ENCODE data around the gene MOSMO. TPM values are rescaled to one million over a fixed set of nuclear protein-coding genes. Genes with fewer than 3 reads are reported as not detected.

The MOSMO gene
- polyA plus RNA-seq, 3 donors, result 0.95 to 9.1 (median 2.5) TPM

DNA sequence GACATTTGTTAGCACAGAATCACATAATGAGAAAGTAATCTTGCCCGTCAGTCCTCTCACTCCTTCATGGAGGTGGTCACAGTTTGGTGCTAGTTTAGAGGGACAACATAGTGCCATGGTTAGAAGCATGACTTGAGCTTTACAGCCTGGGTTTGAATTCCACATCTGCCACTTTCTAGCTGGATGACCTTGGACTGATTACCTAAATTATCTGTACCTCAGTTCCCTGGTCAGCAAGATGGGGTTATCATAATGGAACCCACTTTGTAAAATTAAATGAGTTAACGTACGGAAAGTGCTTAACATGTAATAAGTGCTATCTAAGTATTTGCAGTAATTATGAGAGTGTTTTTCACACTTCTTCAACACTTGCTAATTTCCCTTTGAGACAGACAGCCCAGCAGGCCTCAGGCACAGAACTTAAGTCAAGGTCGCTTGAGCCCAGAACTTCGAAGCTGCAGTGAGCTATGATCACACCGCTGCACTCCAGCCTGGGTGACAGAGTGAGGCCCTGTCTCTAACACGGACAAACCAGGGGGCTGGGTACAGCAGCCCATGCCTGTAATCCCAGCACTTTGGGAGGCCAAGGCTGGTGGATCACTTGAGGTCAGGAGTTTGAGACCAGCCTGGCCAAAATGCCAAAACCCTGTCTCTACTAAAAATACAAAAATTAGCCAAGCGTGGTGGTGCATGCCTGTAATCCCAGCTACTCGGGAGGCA, 91.5 kb downstream of the MOSMO start:
- Histone ChIP-seq H3K9me3 (replicated peaks in 1 of 2; ENCODE audit: control insufficient read depth in 1 of 2, insufficient read depth in 1 of 2, low read length in 2 of 2) (no peaks in the 10 kb centered on the region), H3K27ac (ENCODE audit: low read depth in 1 of 2, low read length in 2 of 2) (no peak overlapping the region), H3K4me1 (ENCODE audit: control insufficient read depth in 1 of 2, insufficient read depth in 2 of 2, low read length in 2 of 2) (no peaks in the 10 kb centered on the region), H2AFZ (ENCODE audit: insufficient read depth, low read depth, low read length, poor library complexity, severe bottlenecking) (no peak overlapping the region), H4K20me1 (ENCODE audit: insufficient read depth, low read length) (no peaks in the 10 kb centered on the region), H3K4me2 (replicated peaks; ENCODE audit: extremely low read depth, low read length, poor library complexity, severe bottlenecking) (no peak overlapping the region), H3K27me3 (ENCODE audit: control insufficient read depth in 2 of 2, insufficient read depth in 2 of 2, low read length in 2 of 2) (no peaks in the 10 kb centered on the region), H3K9ac (ENCODE audit: insufficient read depth, low read length, poor library complexity, severe bottlenecking) (no peak overlapping the region), H3K4me3 (replicated peaks in 1 of 3; ENCODE audit: low read depth in 2 of 3, low read length in 3 of 3) (no peak overlapping the region), H3K36me3 (replicated peaks in 1 of 2; ENCODE audit: control insufficient read depth in 1 of 2, insufficient read depth in 2 of 2, low read length in 2 of 2) (no peaks in the 10 kb centered on the region), H3K79me2 (ENCODE audit: insufficient read depth, low read length) (no peaks in the 10 kb centered on the region)
- intact Hi-C loops (cut with micrococcal nuclease), result no loop called here
- Mint-ChIP-seq H3K4me1 (peaks cover 3% of the 10 kb centered on the region), H3K4me3 (no peak overlapping the region), H3K27ac (no peak overlapping the region), H3K27me3 (ENCODE audit: low read depth in 3 of 3) (peaks cover 7 to 13% (median 10%) of the 10 kb centered on the region in 3 donors), H3K9me3 (peaks cover 0 to 2% (median 0%) of the 10 kb centered on the region in 7 donors), H3K36me3 (no peaks in the 10 kb centered on the region)
- no peak for DNase-seq
- TF ChIP-seq, protein P1, sequence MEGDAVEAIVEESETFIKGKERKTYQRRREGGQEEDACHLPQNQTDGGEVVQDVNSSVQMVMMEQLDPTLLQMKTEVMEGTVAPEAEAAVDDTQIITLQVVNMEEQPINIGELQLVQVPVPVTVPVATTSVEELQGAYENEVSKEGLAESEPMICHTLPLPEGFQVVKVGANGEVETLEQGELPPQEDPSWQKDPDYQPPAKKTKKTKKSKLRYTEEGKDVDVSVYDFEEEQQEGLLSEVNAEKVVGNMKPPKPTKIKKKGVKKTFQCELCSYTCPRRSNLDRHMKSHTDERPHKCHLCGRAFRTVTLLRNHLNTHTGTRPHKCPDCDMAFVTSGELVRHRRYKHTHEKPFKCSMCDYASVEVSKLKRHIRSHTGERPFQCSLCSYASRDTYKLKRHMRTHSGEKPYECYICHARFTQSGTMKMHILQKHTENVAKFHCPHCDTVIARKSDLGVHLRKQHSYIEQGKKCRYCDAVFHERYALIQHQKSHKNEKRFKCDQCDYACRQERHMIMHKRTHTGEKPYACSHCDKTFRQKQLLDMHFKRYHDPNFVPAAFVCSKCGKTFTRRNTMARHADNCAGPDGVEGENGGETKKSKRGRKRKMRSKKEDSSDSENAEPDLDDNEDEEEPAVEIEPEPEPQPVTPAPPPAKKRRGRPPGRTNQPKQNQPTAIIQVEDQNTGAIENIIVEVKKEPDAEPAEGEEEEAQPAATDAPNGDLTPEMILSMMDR (IDR thresholded peaks at IDR 0.05), result peak; percentile 21
- 94% methylated on average over 6 of the region's 9 CpGs for WGBS (ENCODE audit: insufficient coverage)

DNA sequence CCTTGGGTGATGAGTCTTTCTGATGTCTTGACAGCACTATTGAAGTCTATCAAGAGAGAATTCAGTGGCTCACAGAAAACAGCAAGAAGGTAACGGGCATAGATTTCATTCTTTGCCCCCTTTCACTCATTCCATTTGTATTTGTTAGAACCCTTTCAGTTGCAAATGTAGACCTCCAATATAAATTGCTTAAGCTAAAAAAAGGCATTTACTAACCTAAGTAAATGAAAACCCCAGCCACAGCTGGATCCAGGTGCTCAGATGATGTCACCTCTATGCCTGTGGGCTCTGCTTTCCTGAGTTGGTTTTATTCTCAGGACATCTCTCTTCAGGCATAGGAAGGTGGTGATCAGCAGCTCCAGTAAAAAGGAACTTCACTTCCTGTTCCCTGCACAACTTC, 95.5 kb downstream of the MOSMO start:
- H3K9me3 ChIP-seq (replicated peaks in 1 of 2; ENCODE audit: control insufficient read depth in 1 of 2, insufficient read depth in 1 of 2, low read length in 2 of 2), result no peaks in the 10 kb centered on the region
- no peak overlapping the region for H2AFZ ChIP-seq (ENCODE audit: insufficient read depth, low read depth, low read length, poor library complexity, severe bottlenecking)
- no peaks in the 10 kb centered on the region for H3K27me3 ChIP-seq (ENCODE audit: control insufficient read depth in 2 of 2, insufficient read depth in 2 of 2, low read length in 2 of 2)
- H3K79me2 ChIP-seq (ENCODE audit: insufficient read depth, low read length), result no peaks in the 10 kb centered on the region
- Mint-ChIP-seq H3K9me3 (peaks cover 0 to 2% (median 0%) of the 10 kb centered on the region in 7 donors), H3K27ac (no peak overlapping the region), H3K27me3 (ENCODE audit: low read depth in 3 of 3) (peaks cover 2 to 5% (median 2%) of the 10 kb centered on the region in 3 donors), H3K4me3 (no peak overlapping the region), H3K4me1 (peaks cover 3% of the 10 kb centered on the region), H3K36me3 (no peaks in the 10 kb centered on the region)
- H3K36me3 ChIP-seq (replicated peaks in 1 of 2; ENCODE audit: control insufficient read depth in 1 of 2, insufficient read depth in 2 of 2, low read length in 2 of 2), result no peaks in the 10 kb centered on the region
- no peak overlapping the region for H3K4me2 ChIP-seq (replicated peaks; ENCODE audit: extremely low read depth, low read length, poor library complexity, severe bottlenecking)
- TF ChIP-seq, protein P1 (IDR thresholded peaks at IDR 0.05), result no peak
- H3K4me3 ChIP-seq (replicated peaks in 1 of 3; ENCODE audit: low read depth in 2 of 3, low read length in 3 of 3), result no peak overlapping the region
- H3K4me1 ChIP-seq (ENCODE audit: control insufficient read depth in 1 of 2, insufficient read depth in 2 of 2, low read length in 2 of 2), result no peaks in the 10 kb centered on the region
- no peaks in the 10 kb centered on the region for H4K20me1 ChIP-seq (ENCODE audit: insufficient read depth, low read length)
- intact Hi-C loops (cut with micrococcal nuclease), result no loop called here
- no peak overlapping the region for H3K27ac ChIP-seq (ENCODE audit: low read depth in 1 of 2, low read length in 2 of 2)
- no peak for DNase-seq
- WGBS (ENCODE audit: insufficient coverage), result no CpG with 5 or more reads among the region's 1 CpG
- H3K9ac ChIP-seq (ENCODE audit: insufficient read depth, low read length, poor library complexity, severe bottlenecking), result no peak overlapping the region

Measured in CD14-positive monocyte (primary cell).